SW 1271 (cell line): Measurements from ENCODE around the gene CDH4.

ENCODE experiments used
- DNase-seq, 2 experiments: peaks; one replicate each; lab custom pipeline; 2025; lab: John Stamatoyannopoulos, UW

CDH4 gene

GRCh38 chr20:61719691-61720347 is 467.8 kb downstream of the CDH4 start:
- DNase-seq, result no peak

GRCh38 chr20:61720348-61720696 is 468.3 kb downstream of the CDH4 start:
- DNase-seq, result no peak

GRCh38 chr20:61722146-61722678 is 470.2 kb downstream of the CDH4 start:
- no peak for DNase-seq

- no peak for DNase-seq
These were observed 471.6 kb downstream of the CDH4 start for GRCh38 chr20:61723529-61724257.

GRCh38 chr20:61724376-61724775 is 472.3 kb downstream of the CDH4 start:
- DNase-seq, result no peak

- DNase-seq, result no peak
These were observed 473.1 kb downstream of the CDH4 start for GRCh38 chr20:61725145-61725544.

- no peak for DNase-seq
These were observed 473.9 kb downstream of the CDH4 start for GRCh38 chr20:61725966-61726365.

GRCh38 chr20:61726979-61727378 is 474.9 kb downstream of the CDH4 start:
- no peak for DNase-seq

- no peak for DNase-seq
These were observed 475.7 kb downstream of the CDH4 start for GRCh38 chr20:61727761-61728160.

GRCh38 chr20:61728326-61728725 is 476.3 kb downstream of the CDH4 start:
- DNase-seq, result no peak

- no peak for DNase-seq
These were observed 477.0 kb downstream of the CDH4 start for GRCh38 chr20:61728786-61729770.

- DNase-seq, result no peak
These were observed 478.7 kb downstream of the CDH4 start for GRCh38 chr20:61730631-61731362.

GRCh38 chr20:61731363-61732181 is 479.5 kb downstream of the CDH4 start:
- peak; percentile 14 to 27 for DNase-seq

- no peak for DNase-seq
These were observed 480.6 kb downstream of the CDH4 start for GRCh38 chr20:61732511-61733210.

GRCh38 chr20:61733216-61733615 is 481.2 kb downstream of the CDH4 start:
- no peak for DNase-seq

GRCh38 chr20:61733891-61734732 is 482.1 kb downstream of the CDH4 start:
- DNase-seq, result no peak

- no peak for DNase-seq
These were observed 482.9 kb downstream of the CDH4 start for GRCh38 chr20:61734733-61735502.

GRCh38 chr20:61735503-61735785 is 483.4 kb downstream of the CDH4 start:
- no peak for DNase-seq
